ENCODE measurements around the gene KDM2A. TPM values are rescaled to one million over a fixed set of nuclear protein-coding genes. Genes with fewer than 3 reads are reported as not detected.

The KDM2A gene
- total and polyA plus RNA-seq, 2 donors (not counting 3 experiments of a cell fraction or from before 2014, with no cell fraction given) = 72.2 to 79.5 TPM

GRCh38 chr11:67079065-67079705 lies 39.9 kb upstream of the KDM2A start:
- no peaks in the 10 kb centered on the region for H4K20me1 ChIP-seq (replicated peaks; ENCODE audit: control insufficient read depth, extremely low read depth, insufficient read depth, low read length)
- H3K4me1 ChIP-seq (ENCODE audit: control insufficient read depth, extremely low read depth, insufficient read depth, low read length) = no peaks in the 10 kb centered on the region
- BruUV-seq (replicated peaks) = no TSS peak
- H3K4me3 ChIP-seq (replicated peaks in 1 of 3; ENCODE audit: insufficient read depth in 1 of 3, low read depth in 1 of 3, low read length in 3 of 3) = no peak overlapping the region
- CTCF ChIA-PET = interaction anchor here (1.6 kb wide), 1 partner anchor 161 kb away, joined by 7 read pairs; no protein-coding TSS in a partner anchor
- no peak overlapping the region for H3K27ac ChIP-seq (ENCODE audit: insufficient read depth, low read depth, low read length)
- H3K27me3 ChIP-seq (ENCODE audit: control insufficient read depth in 2 of 2, insufficient read depth in 2 of 2, low read length in 2 of 2) = no peaks in the 10 kb centered on the region
- H3K79me2 ChIP-seq (ENCODE audit: control insufficient read depth, insufficient read depth, low read length) = no peaks in the 10 kb centered on the region
- POLR2A ChIA-PET = no interaction called here
- no peak overlapping the region for H3K4me2 ChIP-seq (ENCODE audit: insufficient read depth, low read length)
- FAIRE-seq (no peak), DNase-seq (ENCODE audit: low read depth, low spot score) (no peak)
- H3K9me1 ChIP-seq (replicated peaks; ENCODE audit: control insufficient read depth, extremely low read depth, insufficient read depth, low read length) = no peaks in the 10 kb centered on the region
- H2AFZ ChIP-seq (ENCODE audit: low read depth, low read length) = no peak overlapping the region
- dilution Hi-C loops (cut with MboI; ENCODE audit: extremely low pct_ligation_motif_present, low sequenced_read_pairs) (no loop called here), intact Hi-C loops (cut with micrococcal nuclease) (no loop called here)
- H3K9ac ChIP-seq (replicated peaks; ENCODE audit: extremely low read depth, insufficient read depth, low read length) = no peak overlapping the region
- no peak for TF ChIP-seq CTCF (IDR thresholded peaks at IDR 0.05; ENCODE audit: extremely low read depth in 1 of 2, insufficient read depth in 1 of 2, low read depth in 1 of 2, low read length in 2 of 2)
- no peak for TF ChIP-seq JUN (IDR thresholded peaks at IDR 0.05; ENCODE audit: borderline replicate concordance, insufficient read depth, insufficient read length, low read depth)
- TF ChIP-seq POLR2A (IDR thresholded peaks at IDR 0.05; ENCODE audit: low read depth, low read length) = no peak
- no peak for TF ChIP-seq MAX (IDR thresholded peaks at IDR 0.05; ENCODE audit: insufficient read depth, insufficient read length)
- TF ChIP-seq POLR2AphosphoS5 (IDR thresholded peaks at IDR 0.05; ENCODE audit: insufficient read depth, low read depth, low read length) = no peak
- TF ChIP-seq GATA2 (IDR thresholded peaks at IDR 0.05; ENCODE audit: insufficient read depth, insufficient read length, low read depth, low read length) = no peak
- no peak for TF ChIP-seq FOS (IDR thresholded peaks at IDR 0.05; ENCODE audit: borderline replicate concordance, insufficient read depth, low read length)
- TF ChIP-seq MYC (IDR thresholded peaks at IDR 0.05; ENCODE audit: low read depth, low read length) = no peak
- TF ChIP-seq EZH2 (IDR thresholded peaks at IDR 0.05; ENCODE audit: borderline replicate concordance, low read depth, low read length, severe bottlenecking) = no peak
- no peaks in the 10 kb centered on the region for H3K9me3 ChIP-seq (replicated peaks; ENCODE audit: control insufficient read depth, insufficient read depth, low read length)
- H3K36me3 ChIP-seq (ENCODE audit: control insufficient read depth in 2 of 2, extremely low read depth in 1 of 2, insufficient read depth in 2 of 2, low read length in 2 of 2) = no peaks in the 10 kb centered on the region
